IPS DF 4.7 (cell line): ENCODE results near the gene WDR86.

Source experiments
- DNase-seq: peaks from one replicate; pipeline ENCODE4 v3.0.0-alpha.2; 2013; ENCODE audit warnings: low spot score; ENCODE audit errors: extremely low read depth

WDR86 gene

DNA sequence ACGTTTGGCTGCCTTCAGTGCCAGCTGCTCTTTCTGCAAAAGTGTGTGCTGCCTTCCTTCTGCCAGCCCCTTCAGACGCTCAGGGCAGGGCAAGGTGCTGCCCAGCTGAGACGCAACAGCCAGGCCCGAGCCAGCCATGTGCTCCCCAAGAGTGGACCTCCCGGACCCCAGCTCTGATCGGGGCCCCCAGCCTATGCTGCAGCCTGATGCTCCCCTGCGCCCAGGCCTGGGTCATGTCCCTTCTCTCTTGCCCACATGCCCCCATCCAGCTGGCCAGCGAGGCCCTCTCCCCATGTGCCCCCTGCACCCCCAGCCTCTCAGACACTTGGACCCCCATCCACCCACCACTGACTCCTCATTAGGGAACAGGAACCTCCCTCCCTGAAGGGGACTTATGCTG lies 17.8 kb downstream of the WDR86 start:
- DNase-seq: no peak

GRCh38 chr7:151391358-151391730 lies 18.5 kb downstream of the WDR86 start:
- no peak for DNase-seq

DNA sequence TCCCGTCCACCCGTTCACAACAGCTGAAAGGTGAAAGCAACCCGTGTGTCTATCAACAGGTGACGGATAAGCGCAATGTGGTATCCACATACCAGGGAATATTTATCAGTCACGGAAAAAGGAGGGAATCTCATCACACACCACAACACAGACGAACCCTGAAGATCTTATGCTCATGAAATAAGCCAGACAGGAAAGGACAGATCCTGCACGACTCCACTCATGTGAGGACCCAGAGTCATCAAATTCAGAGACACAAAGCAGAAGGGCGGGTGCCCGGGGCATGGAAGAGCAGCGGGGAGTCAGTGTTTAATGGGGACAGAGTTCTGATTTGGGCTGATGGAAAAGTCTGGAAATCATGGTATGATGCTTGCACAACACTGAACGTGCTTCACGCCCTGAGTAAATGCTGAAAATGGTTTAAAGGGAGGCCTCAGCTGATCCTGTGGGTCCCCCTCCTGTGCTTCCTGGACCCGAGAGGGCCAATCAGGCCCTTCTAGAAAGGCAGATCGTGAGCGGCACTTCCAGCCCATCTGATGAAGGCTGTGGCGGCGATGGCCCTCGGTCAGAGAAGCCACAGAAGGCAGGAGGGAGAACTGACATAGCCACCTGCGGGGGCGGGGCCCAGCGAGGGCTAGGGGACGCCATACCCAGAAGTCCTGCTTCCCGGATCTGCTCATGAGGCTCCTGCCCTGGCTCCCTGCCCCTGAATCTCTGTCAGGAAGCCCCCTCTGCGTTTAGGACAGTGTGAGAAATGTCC lies 19.1 kb downstream of the WDR86 start:
- no peak for DNase-seq

DNA sequence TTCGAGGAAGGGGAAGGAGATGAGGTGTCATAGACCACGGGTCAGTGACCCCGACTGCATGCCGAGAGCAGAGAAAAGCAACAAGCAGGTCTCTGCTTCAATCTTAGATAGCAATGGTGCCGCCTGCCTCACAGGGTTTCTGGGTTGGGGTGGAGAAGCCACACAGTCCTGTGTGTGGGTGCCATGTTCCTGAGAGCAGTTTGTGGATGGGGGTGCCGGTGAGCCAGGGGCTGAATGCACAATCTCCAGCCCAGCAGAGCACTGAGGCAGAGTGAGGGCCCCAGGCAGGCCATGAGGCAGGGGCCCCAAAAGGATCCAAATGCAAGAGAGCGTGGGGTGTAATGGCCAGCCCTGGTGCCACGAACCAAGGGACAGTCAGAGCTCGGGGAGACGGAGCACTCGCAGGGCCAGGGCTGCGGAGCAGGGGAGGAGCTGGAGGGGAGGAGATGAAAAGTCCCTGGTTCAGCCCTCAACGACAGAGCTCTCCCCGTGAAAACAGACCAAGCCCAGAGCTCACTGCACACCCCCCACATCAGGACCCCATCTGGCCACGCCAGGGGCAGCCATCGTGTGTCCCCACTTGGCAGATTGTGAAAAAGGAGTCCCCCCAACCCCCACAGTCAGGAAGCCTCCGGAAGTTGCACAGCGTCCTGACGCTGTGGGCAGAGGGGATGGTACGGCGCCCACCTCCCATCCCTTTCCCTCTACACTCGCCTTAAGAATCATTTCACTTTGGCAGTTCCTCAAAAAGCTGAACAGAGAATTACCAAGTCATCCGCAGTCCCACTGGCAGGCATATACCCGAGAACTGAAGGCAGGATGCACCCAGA lies 19.9 kb downstream of the WDR86 start:
- DNase-seq: no peak

GRCh38 chr7:151389096-151389767 lies 20.6 kb downstream of the WDR86 start:
- DNase-seq: no peak

GRCh38 chr7:151388430-151388829 lies 21.4 kb downstream of the WDR86 start:
- DNase-seq: no peak

DNA sequence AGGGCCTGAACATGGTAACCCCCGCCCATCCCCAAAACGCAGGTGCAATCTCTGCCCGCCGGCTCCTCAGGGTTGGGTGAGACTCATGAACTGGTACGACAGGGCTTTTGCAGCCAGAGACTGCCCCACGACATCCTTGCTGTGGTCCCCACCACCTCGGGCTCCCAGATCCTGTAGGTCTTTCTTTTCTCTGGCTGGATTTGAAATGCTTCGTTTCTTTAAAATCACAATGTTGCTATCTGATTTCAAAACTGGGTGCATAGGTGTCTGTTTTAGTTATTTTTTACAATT lies 21.9 kb downstream of the WDR86 start:
- no peak for DNase-seq

DNA sequence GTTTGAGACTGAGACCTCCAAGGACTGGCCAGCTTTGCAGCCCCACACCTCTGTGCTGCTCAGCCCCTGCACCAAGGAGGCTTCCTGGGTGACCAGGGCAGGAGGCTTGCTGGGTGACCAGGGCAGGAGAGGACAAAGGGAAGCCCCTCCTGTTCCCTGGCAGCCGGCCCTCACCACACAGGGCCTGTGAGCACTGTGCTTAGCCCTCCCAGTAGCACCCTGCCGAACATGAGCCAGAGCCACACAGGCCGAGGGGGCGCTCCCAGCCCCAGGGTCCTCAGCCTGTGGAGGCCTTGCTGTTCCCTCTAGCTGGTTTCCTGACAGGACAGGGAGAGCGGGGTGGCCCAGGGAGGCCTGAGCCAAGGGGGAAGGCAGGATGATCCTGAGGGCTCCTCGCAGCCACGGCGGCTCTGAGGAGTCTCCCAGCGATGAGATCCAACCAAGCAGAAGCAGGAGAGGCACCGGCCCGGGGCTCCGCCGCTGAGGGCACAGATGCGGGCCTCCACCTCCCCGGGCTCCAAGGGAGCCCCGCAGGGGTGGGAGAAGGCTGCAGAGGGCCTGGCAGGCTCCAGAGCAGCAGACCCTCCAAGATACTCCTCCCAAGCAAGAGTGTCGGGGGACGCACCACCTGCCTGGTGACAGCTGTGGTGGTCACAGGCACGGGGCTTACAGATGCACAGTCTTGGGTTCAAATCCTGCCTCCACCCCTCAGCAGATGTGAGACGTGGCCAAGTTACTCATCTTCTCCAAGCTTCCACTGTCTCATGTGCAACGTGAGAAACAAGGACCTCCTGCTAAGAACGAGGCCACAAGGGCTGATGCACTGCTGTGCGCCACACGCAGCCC lies 22.5 kb downstream of the WDR86 start:
- DNase-seq: no peak

GRCh38 chr7:151386301-151387160 lies 23.3 kb downstream of the WDR86 start:
- no peak for DNase-seq

GRCh38 chr7:151385626-151386300 lies 24.1 kb downstream of the WDR86 start:
- DNase-seq: no peak

DNA sequence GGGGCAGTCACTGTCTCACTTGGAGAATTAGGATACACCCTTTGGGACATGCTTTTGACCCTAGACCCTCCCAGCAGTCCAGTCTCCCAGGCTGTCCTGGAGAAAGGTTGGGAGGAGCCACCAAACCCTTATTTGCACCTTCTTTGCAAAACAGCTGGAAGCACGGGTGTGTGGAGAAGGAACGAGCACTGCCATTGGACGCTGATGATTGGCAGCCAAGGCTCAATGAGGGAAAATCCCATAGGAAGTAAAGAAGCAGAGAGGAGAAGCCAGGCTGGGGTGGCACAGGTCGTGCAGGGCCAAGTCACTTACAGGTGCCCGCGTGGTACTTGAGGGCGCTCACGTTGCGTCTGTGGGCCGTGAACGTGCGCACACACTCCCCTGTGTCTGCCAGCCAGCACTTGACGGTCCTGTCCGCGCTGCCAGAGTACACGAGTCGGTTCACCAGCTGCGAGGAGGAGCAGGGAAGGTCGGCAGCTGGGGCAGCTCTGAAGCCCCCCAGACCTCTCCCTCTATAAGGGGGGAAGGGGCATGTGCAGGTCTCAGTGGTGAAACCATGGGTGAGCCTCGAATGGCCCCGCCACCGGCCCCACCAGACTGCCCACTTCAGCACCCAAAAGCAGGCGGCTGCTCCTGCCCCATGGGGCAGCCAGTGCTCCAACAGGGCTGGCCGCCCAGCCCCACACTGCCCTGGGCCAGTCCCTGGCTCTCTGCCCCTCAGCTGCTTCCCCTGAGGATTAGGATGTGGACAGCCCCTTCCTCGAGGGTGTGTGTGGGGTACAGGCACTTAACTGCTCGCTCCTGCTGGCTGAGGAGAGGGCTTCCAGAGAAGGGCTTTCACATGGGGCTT lies 24.8 kb downstream of the WDR86 start:
- DNase-seq: no peak

GRCh38 chr7:151384352-151384697 lies 25.5 kb downstream of the WDR86 start:
- DNase-seq: no peak

- no peak for DNase-seq
Measured at GRCh38 chr7:151383638-151384351, 26.0 kb downstream of the WDR86 start.

- DNase-seq: no peak
Measured at GRCh38 chr7:151382079-151382885, 27.6 kb downstream of the WDR86 start.

DNA sequence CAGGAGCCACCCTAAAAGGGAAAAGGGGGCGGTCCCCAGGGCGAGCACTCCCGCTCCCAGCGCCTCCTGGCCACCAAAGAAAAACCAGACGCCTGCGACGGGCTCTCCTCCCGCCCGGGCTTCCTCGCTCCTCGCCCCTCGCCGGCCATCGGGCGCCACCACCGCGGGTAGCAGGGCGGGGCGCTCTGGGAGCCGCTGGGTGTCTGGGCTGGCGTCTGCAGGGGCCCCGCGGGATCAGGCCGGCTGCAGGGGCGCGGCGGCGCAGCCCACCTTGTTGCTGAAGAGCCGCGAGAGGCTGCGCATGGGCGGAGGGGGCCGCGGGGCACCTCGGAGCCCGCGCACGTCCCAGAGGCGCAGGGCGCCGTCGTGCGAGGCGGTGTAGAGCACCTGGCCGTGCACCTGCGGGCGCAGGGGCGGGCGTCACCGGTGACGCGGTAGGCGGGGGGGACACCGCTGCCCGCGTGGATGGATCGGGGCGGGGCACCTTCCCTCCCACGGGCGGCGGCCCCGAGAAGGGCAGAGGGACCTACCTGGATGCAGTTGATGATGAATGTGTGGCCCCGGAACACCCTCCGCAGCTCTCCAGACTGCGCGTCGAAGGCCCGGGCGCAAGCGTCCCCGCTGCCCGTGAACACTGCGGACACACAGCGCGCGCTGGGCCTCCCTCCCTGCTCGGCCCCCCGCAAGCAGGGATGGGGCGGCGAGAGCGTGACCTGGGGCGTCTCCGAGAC lies 28.3 kb downstream of the WDR86 start:
- DNase-seq: no peak

DNA sequence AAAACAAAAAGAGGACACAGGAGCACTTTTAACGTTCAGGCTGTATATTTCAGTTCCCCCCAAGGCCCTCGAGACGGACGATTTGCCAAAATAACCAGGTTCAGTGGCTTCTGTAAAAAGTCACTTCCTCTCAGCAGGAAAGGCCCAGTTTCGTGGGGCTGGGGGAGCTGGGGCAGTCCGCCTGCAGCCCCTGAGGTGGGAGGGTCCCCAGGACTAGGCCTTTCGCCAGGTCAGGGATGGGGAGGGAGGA lies 28.8 kb downstream of the WDR86 start:
- DNase-seq: no peak
